ENCODE data around the gene GMDS.

The GMDS gene

GRCh38 chr6:1688396-1688795, 557.0 kb downstream of the GMDS start:
- no peak for DNase-seq
- no peak for TF ChIP-seq CTCF (IDR thresholded peaks at IDR 0.05; ENCODE audit: low read depth, low read length)
- peaks cover 6% of the 10 kb centered on the region; the same call in 1 of the 2 replicates for H3K4me1 ChIP-seq
- no peak overlapping the region for H3K4me3 ChIP-seq (ENCODE audit: low read depth, low read length)
- H3K36me3 ChIP-seq, result no peaks in the 10 kb centered on the region
- H3K27me3 ChIP-seq, result no peaks in the 10 kb centered on the region
- H3K9me3 ChIP-seq, result no peaks in the 10 kb centered on the region

GRCh38 chr6:1687402-1687801, 558.0 kb downstream of the GMDS start:
- no peak for TF ChIP-seq CTCF (IDR thresholded peaks at IDR 0.05; ENCODE audit: low read depth, low read length)
- DNase-seq, result no peak
- no peaks in the 10 kb centered on the region for H3K36me3 ChIP-seq
- H3K27me3 ChIP-seq, result no peaks in the 10 kb centered on the region
- H3K4me1 ChIP-seq, result peaks cover 6% of the 10 kb centered on the region; the same call in 1 of the 2 replicates
- no peaks in the 10 kb centered on the region for H3K9me3 ChIP-seq
- no peak overlapping the region for H3K4me3 ChIP-seq (ENCODE audit: low read depth, low read length)

GRCh38 chr6:1686117-1687098, 559.0 kb downstream of the GMDS start:
- no peak for DNase-seq
- Histone ChIP-seq H3K27me3 (no peaks in the 10 kb centered on the region), H3K4me1 (peaks cover 6% of the 10 kb centered on the region; the same call in 1 of the 2 replicates), H3K9me3 (no peaks in the 10 kb centered on the region), H3K36me3 (no peaks in the 10 kb centered on the region), H3K4me3 (ENCODE audit: low read depth, low read length) (no peak overlapping the region)
- peak; percentile 30; the same call in 1 of the 2 replicates for TF ChIP-seq CTCF (IDR thresholded peaks at IDR 0.05; ENCODE audit: low read depth, low read length)

GRCh38 chr6:1679688-1680068, 565.7 kb downstream of the GMDS start:
- H3K9me3 ChIP-seq, result no peaks in the 10 kb centered on the region
- TF ChIP-seq CTCF (IDR thresholded peaks at IDR 0.05; ENCODE audit: low read depth, low read length), result no peak
- no peak for DNase-seq
- no peaks in the 10 kb centered on the region for H3K36me3 ChIP-seq
- no peak overlapping the region for H3K4me3 ChIP-seq (ENCODE audit: low read depth, low read length)
- H3K4me1 ChIP-seq, result peaks cover 5% of the 10 kb centered on the region; the same call in 1 of the 2 replicates
- H3K27me3 ChIP-seq, result no peaks in the 10 kb centered on the region

GRCh38 chr6:1679031-1679687, 566.2 kb downstream of the GMDS start:
- no peak for TF ChIP-seq CTCF (IDR thresholded peaks at IDR 0.05; ENCODE audit: low read depth, low read length)
- Histone ChIP-seq H3K27me3 (no peaks in the 10 kb centered on the region), H3K4me1 (peaks cover 5% of the 10 kb centered on the region; the same call in 1 of the 2 replicates), H3K36me3 (no peaks in the 10 kb centered on the region), H3K9me3 (no peaks in the 10 kb centered on the region), H3K4me3 (ENCODE audit: low read depth, low read length) (no peak overlapping the region)
- DNase-seq, result no peak
